ENCODE data around the gene ACAA2. TPM values are rescaled to one million over a fixed set of nuclear protein-coding genes. Genes with fewer than 3 reads are reported as not detected.

ACAA2 gene
- total RNA-seq, 1 experiment from 2014 or later, result 136 TPM

GRCh38 chr18:49843131-49843530 lies 29.8 kb upstream of the ACAA2 start:
- Mint-ChIP-seq H3K27me3 (ENCODE audit: low read depth) (no peaks in the 10 kb centered on the region), H3K9me3 (no peaks in the 10 kb centered on the region), H3K4me3 (no peak overlapping the region), H3K27ac (no peak overlapping the region), H3K4me1 (peaks cover 15% of the 10 kb centered on the region), H3K36me3 (no peaks in the 10 kb centered on the region)
- CTCF ChIA-PET, result interaction anchor here (0.7 to 1.0 kb wide), 2 partner anchors 203 to 332 kb away, joined by 3 read pairs; no protein-coding TSS in a partner anchor
- DNase-seq (ENCODE audit: low spot score) (no peak), ATAC-seq (no peak)
- TF ChIP-seq ATF2 (CRISPR knock-in tag; IDR thresholded peaks at IDR 0.05; ENCODE audit: borderline replicate concordance, low read depth) (no peak), ELF4 (CRISPR knock-in tag; IDR thresholded peaks at IDR 0.05; ENCODE audit: low read depth) (no peak), FOXP1 (CRISPR knock-in tag; IDR thresholded peaks at IDR 0.05; ENCODE audit: borderline replicate concordance) (no peak), NFYB (CRISPR knock-in tag; conservative IDR thresholded peaks at IDR 0.05; ENCODE audit: low read depth) (no peak), ZNF219 (CRISPR knock-in tag; IDR thresholded peaks at IDR 0.05; ENCODE audit: borderline replicate concordance) (no peak), ZNF512 (CRISPR knock-in tag; IDR thresholded peaks at IDR 0.05; ENCODE audit: borderline replicate concordance) (no peak), HMGA2 (CRISPR knock-in tag; IDR thresholded peaks at IDR 0.05) (no peak), ZNF121 (CRISPR knock-in tag; IDR thresholded peaks at IDR 0.05) (no peak)
- POLR2A ChIA-PET, result no interaction called here

- Mint-ChIP-seq H3K4me3 (no peak overlapping the region), H3K36me3 (no peaks in the 10 kb centered on the region), H3K4me1 (peaks cover 15% of the 10 kb centered on the region), H3K27me3 (ENCODE audit: low read depth) (no peaks in the 10 kb centered on the region), H3K27ac (no peak overlapping the region), H3K9me3 (no peaks in the 10 kb centered on the region)
- CTCF ChIA-PET, result interaction anchor here (0.7 to 1.2 kb wide), 2 partner anchors 16 to 202 kb away, joined by 3 to 5 read pairs; no protein-coding TSS in a partner anchor
- ATAC-seq (no peak), DNase-seq (ENCODE audit: low spot score) (no peak)
- POLR2A ChIA-PET, result no interaction called here
- TF ChIP-seq JUN (CRISPR knock-in tag; IDR thresholded peaks at IDR 0.05) (no peak), ZNF512 (CRISPR knock-in tag; IDR thresholded peaks at IDR 0.05; ENCODE audit: borderline replicate concordance) (no peak), AFF4 (CRISPR knock-in tag; IDR thresholded peaks at IDR 0.05; ENCODE audit: borderline replicate concordance) (no peak), ZNF425 (CRISPR knock-in tag; conservative IDR thresholded peaks at IDR 0.05) (no peak), ZSCAN18 (CRISPR knock-in tag; IDR thresholded peaks at IDR 0.05) (no peak), TEAD4 (CRISPR knock-in tag; IDR thresholded peaks at IDR 0.05) (no peak), ZNF317 (CRISPR knock-in tag; IDR thresholded peaks at IDR 0.05; ENCODE audit: borderline replicate concordance, low read depth) (no peak), ARID4B (CRISPR knock-in tag; IDR thresholded peaks at IDR 0.05; ENCODE audit: borderline replicate concordance) (no peak)
These were observed 29.3 kb upstream of the ACAA2 start for GRCh38 chr18:49842656-49843055.

All from WTC11 (cell line).